SK-N-MC (cell line): ENCODE data around the gene CASKIN2.
"Not testable (repeated sequence)": the region's sequence is repeated elsewhere in the genome, so short reads cannot be mapped to it uniquely, and the experiment has no call there.

Source experiments
- DNase-seq: peaks from one replicate; pipeline ENCODE4 v3.0.0-alpha.2; 2011; ENCODE audit warnings: low read depth, low spot score
- H3K27ac ChIP-seq: fragments of 200-600 bp; sonication (generic); 2 replicates; pipeline ENCODE4 v1.5.1; 2016; ENCODE audit warnings: mixed run types
- H3K36me3 ChIP-seq: fragments of 200-600 bp; sonication (generic); 2 replicates; pipeline ENCODE4 v1.6.1; 2017; ENCODE audit warnings: antibody characterized with exemption, low read length, mixed read lengths; ENCODE audit not compliant: insufficient read depth
- H3K4me3 ChIP-seq: fragments of 200-600 bp; sonication (generic); 2 replicates; pipeline ENCODE4 v1.5.1; 2016
- H3K9ac ChIP-seq: fragments of 200-600 bp; sonication (generic); 2 replicates; pipeline ENCODE4 v1.8.0; 2017; ENCODE audit warnings: mixed run types, mixed read lengths; ENCODE audit not compliant: insufficient read length
- H3K9me3 ChIP-seq: fragments of 200-600 bp; sonication (generic); 2 replicates; pipeline ENCODE4 v1.6.1; 2017; ENCODE audit warnings: low read depth, mild to moderate bottlenecking, antibody characterized with exemption, low read length, moderate library complexity, mixed read lengths
- EZH2 ChIP-seq: fragments of 200-600 bp; sonication (generic); IDR thresholded peaks from one replicate; pipeline ENCODE4 v1.6.1; 2017; ENCODE audit warnings: antibody characterized with exemption
- FOXP2 ChIP-seq: optimal IDR thresholded peaks from 2 replicates; pipeline ENCODE3; 2011; ENCODE audit warnings: mild to moderate bottlenecking, moderate library complexity; ENCODE audit not compliant: insufficient read depth; ENCODE audit errors: extremely low read length, control extremely low read depth
- POLR2AphosphoS5 ChIP-seq: IDR thresholded peaks from 2 replicates; pipeline ENCODE4 v1.6.1; 2012; ENCODE audit warnings: mild to moderate bottlenecking, low read depth, low read length, borderline replicate concordance

The CASKIN2 gene

GRCh38 chr17:75482098-75482942, 33.0 kb downstream of the CASKIN2 start:
- Histone ChIP-seq H3K9me3 (no peaks in the 10 kb centered on the region), H3K9ac (no peak overlapping the region), H3K27ac (no peak overlapping the region), H3K36me3 (no peaks in the 10 kb centered on the region), H3K4me3 (no peak overlapping the region)
- no peak for DNase-seq
- TF ChIP-seq POLR2AphosphoS5 = no peak
- no peak for TF ChIP-seq EZH2
- TF ChIP-seq FOXP2 = no peak

GRCh38 chr17:75481194-75482068, 33.9 kb downstream of the CASKIN2 start:
- DNase-seq = no peak
- TF ChIP-seq EZH2 (no peak), FOXP2 (no peak), POLR2AphosphoS5 (no peak)
- H3K9me3 ChIP-seq = no peaks in the 10 kb centered on the region
- no peak overlapping the region for H3K4me3 ChIP-seq
- no peak overlapping the region for H3K9ac ChIP-seq
- no peaks in the 10 kb centered on the region for H3K36me3 ChIP-seq
- no peak overlapping the region for H3K27ac ChIP-seq

GRCh38 chr17:75480281-75480680, 35.1 kb downstream of the CASKIN2 start:
- no peak for TF ChIP-seq POLR2AphosphoS5
- TF ChIP-seq EZH2 = no peak
- no peak for TF ChIP-seq FOXP2
- Histone ChIP-seq H3K9me3 (no peaks in the 10 kb centered on the region), H3K36me3 (no peaks in the 10 kb centered on the region), H3K4me3 (no peak overlapping the region), H3K9ac (no peak overlapping the region), H3K27ac (no peak overlapping the region)
- no peak for DNase-seq

- Histone ChIP-seq H3K4me3 (no peak overlapping the region), H3K27ac (0 out of 2 replicates have a peak overlapping the region, but pooled peaks have one; percentile 19), H3K9ac (no peak overlapping the region), H3K9me3 (no peaks in the 10 kb centered on the region), H3K36me3 (no peaks in the 10 kb centered on the region; the same call in 1 of the 2 replicates)
- no peak for TF ChIP-seq EZH2
- DNase-seq = no peak
These were observed 36.8 kb downstream of the CASKIN2 start for GRCh38 chr17:75478508-75478907.

GRCh38 chr17:75477490-75477862, 37.9 kb downstream of the CASKIN2 start:
- not testable (repeated sequence) for DNase-seq, H3K27ac ChIP-seq, H3K36me3 ChIP-seq, H3K4me3 ChIP-seq, H3K9ac ChIP-seq, H3K9me3 ChIP-seq

GRCh38 chr17:75476752-75477489, 38.4 kb downstream of the CASKIN2 start:
- Histone ChIP-seq H3K27ac (no peak overlapping the region), H3K9ac (no peak overlapping the region), H3K9me3 (no peaks in the 10 kb centered on the region), H3K4me3 (no peak overlapping the region), H3K36me3 (peaks cover 15% of the 10 kb centered on the region; the same call in 1 of the 2 replicates)
- TF ChIP-seq POLR2AphosphoS5 = no peak
- no peak for TF ChIP-seq EZH2
- TF ChIP-seq FOXP2 = no peak
- no peak for DNase-seq

GRCh38 chr17:75476271-75476671, 39.1 kb downstream of the CASKIN2 start:
- Histone ChIP-seq H3K27ac (no peak overlapping the region), H3K9ac (no peak overlapping the region), H3K4me3 (no peak overlapping the region), H3K9me3 (no peaks in the 10 kb centered on the region), H3K36me3 (peaks cover 16% of the 10 kb centered on the region; the same call in 1 of the 2 replicates)
- no peak for DNase-seq
- TF ChIP-seq POLR2AphosphoS5 = no peak
- TF ChIP-seq FOXP2 = no peak
- no peak for TF ChIP-seq EZH2

GRCh38 chr17:75475851-75476250, 39.5 kb downstream of the CASKIN2 start:
- Histone ChIP-seq H3K4me3 (no peak overlapping the region), H3K9me3 (no peaks in the 10 kb centered on the region), H3K36me3 (peaks cover 16% of the 10 kb centered on the region; the same call in 1 of the 2 replicates), H3K27ac (no peak overlapping the region), H3K9ac (no peak overlapping the region)
- no peak for DNase-seq
- no peak for TF ChIP-seq POLR2AphosphoS5
- TF ChIP-seq EZH2 = no peak
- TF ChIP-seq FOXP2 = no peak
